ENCODE results near the gene RHOBTB3.

Gene RHOBTB3

GRCh38 chr5:95804736-95805539 lies 73.8 kb downstream of the RHOBTB3 start:
- TF ChIP-seq CTCF (IDR thresholded peaks at IDR 0.05): no peak

- no peak for TF ChIP-seq CTCF (IDR thresholded peaks at IDR 0.05)
Measured at GRCh38 chr5:95806687-95807086, 75.6 kb downstream of the RHOBTB3 start.

- TF ChIP-seq CTCF (IDR thresholded peaks at IDR 0.05): no peak
Measured at GRCh38 chr5:95808013-95808685, 77.0 kb downstream of the RHOBTB3 start.

GRCh38 chr5:95808686-95809413 lies 77.7 kb downstream of the RHOBTB3 start:
- TF ChIP-seq CTCF (IDR thresholded peaks at IDR 0.05): no peak

- TF ChIP-seq CTCF (IDR thresholded peaks at IDR 0.05): no peak
Measured at GRCh38 chr5:95809414-95809960, 78.4 kb downstream of the RHOBTB3 start.

GRCh38 chr5:95810305-95811125 lies 79.4 kb downstream of the RHOBTB3 start:
- TF ChIP-seq CTCF (IDR thresholded peaks at IDR 0.05): no peak

- no peak for TF ChIP-seq CTCF (IDR thresholded peaks at IDR 0.05)
Measured at GRCh38 chr5:95812074-95812471, 80.9 kb downstream of the RHOBTB3 start.
